OCI-M2 (cell line): Measurements from ENCODE around the gene TMEM79.
A peak's percentile ranks its signal among the peaks of the same experiment; 100 is the strongest.

Experiments used
- DNase-seq: peaks from one replicate; lab custom pipeline; 2025; ENCODE audit not compliant: unreplicated experiment; lab: John Stamatoyannopoulos, UW

The TMEM79 gene

GRCh38 chr1:156262461-156263287, 21.5 kb upstream of the TMEM79 start:
- no peak for DNase-seq

DNA sequence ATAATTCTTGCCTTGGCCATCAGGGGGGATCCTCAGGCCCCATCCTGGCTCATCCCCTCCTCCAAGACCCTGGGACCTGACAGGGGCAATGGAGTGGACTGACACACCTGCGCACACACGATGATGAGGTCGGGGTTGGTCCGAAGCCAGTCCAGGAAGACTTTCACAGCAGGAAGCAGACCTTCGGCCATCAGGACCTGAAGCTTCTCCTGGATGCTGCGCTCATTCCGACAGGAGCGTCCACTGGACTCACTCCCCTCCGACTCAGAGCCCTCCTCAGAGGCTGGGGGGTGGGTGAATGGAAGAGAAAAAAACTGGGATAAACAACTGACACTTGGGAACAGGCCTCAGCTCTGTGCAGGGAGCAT, 20.9 kb upstream of the TMEM79 start:
- DNase-seq: no peak

DNA sequence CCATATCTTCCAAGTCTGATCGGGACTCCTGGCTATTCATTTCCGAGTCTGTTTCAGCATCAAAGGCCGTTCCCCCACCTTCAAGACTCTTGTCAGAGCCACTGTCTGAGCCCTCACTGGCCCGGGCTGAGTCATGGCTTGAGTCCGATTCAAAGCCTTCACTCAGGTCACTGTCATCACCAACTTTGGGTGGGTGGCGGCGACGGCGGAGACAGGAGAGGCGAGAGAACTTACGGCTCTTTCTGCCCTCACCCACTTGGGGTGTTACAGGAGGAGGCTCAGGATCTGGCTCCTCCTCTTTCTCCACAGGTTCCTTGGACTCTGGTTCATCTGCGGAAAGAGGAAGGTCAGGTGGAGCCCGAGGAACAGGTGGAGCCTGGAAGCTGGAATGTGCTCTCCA, 18.1 kb upstream of the TMEM79 start:
- DNase-seq: no peak

- DNase-seq: no peak
These were observed 15.8 kb upstream of the TMEM79 start for GRCh38 chr1:156268336-156268735.

GRCh38 chr1:156270314-156270713, 13.8 kb upstream of the TMEM79 start:
- no peak for DNase-seq

DNA sequence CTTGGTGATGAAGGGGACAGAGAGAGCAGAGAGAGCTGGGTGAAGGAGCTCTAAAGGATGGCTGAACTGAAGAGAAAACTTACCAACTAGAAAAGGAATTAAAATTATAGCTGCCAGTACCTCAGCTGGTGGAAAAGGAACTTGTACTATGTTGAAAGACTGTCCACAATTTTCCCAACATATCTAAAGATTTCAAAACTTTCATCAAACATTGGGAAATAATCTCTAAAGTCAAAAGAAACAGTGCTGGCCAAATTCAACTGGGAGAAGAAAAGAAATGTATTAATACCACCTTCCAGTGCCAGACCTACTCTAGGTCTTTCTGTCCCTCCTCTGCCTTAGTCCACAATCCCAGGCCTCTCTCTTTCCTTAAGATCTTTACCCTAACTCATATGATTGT, 7.6 kb upstream of the TMEM79 start:
- no peak for DNase-seq

DNA sequence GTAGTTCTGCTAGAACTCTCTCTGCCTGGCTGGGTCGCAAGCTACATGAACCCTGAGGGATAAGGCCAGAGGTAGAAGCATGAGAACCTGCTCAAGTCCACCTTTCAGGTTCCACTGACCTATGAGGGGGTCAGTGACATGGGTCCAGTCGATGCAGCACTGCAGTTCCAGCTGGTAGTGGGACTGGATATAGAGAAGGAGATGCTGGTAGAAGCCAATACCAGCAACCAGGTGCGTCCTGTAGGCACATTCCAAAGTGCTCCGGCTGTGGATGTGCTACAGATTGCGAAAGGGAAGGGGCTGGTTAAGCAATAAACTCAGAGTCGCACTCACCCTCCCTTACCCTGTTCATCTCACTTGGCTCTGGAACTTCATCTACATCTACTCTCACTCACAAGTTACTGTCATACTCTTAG, 7.2 kb upstream of the TMEM79 start:
- no peak for DNase-seq

DNA sequence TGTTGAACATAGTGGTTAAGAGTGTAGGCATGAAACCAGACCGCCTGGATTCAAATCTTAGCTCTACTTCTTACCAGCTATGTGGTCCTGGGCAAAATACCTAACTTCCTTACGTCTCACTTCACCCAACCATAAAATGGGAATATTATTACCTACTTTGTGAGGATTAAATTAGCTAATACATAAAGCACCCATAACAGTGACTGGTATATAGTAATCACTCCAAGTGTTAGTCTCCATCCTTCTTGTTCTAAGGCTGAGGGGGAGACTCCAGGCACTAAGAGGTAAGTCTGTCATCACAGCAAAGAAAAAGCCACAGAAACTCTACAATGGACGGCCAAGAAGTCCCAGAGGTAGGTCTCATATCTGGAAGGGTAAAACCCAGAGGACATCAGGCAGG, 4.3 kb upstream of the TMEM79 start:
- no peak for DNase-seq

GRCh38 chr1:156281281-156281680, 2.8 kb upstream of the TMEM79 start:
- peak; percentile 11 for DNase-seq

DNA sequence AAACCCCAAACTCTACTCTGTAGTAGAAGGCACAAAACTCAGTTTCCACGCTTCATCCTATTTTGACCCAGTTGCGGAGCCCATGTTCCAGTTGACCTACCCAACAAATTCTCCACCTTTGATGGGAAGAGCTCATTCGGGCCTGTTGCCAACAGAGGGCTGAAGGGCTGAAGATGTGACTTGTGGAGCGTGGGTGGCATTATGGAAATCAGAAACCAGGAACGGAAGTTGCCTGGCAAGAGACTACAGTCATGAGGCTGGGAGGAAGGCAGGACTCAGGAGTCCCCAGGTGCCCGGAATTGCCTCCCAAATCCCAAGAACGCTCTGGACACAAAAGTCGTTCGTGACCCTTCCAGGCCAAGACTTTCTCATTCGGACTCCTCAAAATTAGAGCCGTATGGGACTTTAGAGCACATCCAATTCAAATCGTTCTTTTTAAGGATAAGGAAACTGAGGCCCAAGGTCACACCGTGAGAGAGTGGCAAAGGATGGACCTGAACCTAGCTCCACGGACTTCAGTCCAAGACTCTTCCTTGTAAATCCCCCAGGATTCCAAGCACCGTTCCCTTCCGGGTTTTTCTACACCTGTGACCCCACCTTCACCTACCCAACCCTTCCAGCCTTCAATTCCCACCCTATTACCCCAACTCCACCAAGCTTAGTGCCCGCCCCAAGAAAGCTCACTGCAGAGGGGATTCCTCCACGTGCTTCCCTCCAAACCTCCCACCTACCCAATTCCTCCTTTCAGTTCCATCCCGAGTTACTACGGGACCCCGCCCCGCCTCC, 2.2 kb upstream of the TMEM79 start:
- no peak for DNase-seq

DNA sequence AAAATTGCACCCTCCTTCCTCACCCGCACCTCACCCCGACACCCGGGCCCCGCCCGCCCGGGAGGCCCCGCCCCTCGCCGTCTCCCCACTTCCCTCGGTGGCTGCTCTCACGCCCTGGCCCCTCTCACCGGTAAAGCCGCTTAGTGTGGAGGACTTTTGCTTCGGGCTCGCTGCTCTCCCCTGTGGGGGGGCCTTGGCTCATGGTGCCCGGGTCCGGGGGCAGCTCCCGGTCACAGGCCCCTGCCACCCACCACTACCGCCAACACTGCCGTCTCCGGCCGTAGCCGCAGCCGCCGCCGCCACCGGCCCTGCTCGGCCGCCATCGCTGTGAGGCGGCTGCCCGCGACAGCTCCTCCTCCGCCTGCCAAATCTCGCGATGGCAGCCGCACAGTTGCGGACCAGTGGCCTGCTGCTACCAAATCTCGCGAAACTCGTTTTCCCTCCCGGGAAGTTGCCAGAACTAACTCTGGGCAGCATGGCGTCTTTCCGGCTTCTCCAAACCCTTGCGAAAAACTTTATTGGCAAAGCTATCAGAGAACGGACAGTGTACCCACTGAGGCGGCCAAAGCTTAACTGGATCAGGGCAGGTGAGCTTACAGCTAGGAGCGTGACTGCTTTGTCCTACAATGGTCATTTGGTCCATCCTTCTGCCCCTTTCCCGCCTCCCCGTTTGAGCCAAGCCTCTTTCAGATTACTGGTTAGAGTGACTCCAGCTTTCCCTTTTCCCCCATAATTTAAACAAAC, 1.5 kb upstream of the TMEM79 start, which contains the start of gene SMG5:
TSS of gene SMG5 (minus strand) at position 347 of the 744 bp plus-strand sequence. CDS start at position 202, 145 bp downstream.
- peak; percentile 76 for DNase-seq

- DNase-seq: no peak
These were observed 604 bp upstream of the TMEM79 start for GRCh38 chr1:156283521-156283920.

GRCh38 chr1:156284757-156285156, 632 bp downstream of the TMEM79 start:
- DNase-seq: no peak

DNA sequence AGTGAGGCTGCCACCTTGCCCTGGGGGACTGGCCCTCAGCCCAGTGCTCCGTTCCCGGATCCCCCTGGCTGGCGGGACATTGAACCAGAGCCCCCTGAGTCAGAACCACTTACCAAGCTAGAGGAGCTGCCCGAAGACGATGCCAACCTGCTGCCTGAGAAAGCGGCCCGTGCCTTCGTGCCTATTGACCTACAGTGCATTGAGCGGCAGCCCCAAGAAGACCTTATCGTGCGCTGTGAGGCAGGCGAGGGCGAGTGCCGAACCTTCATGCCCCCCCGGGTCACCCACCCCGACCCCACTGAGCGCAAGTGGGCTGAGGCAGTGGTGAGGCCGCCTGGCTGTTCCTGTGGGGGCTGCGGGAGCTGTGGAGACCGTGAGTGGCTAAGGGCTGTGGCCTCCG, 1.3 kb downstream of the TMEM79 start:
- no peak for DNase-seq

GRCh38 chr1:156286061-156286460, 1.9 kb downstream of the TMEM79 start:
- no peak for DNase-seq

DNA sequence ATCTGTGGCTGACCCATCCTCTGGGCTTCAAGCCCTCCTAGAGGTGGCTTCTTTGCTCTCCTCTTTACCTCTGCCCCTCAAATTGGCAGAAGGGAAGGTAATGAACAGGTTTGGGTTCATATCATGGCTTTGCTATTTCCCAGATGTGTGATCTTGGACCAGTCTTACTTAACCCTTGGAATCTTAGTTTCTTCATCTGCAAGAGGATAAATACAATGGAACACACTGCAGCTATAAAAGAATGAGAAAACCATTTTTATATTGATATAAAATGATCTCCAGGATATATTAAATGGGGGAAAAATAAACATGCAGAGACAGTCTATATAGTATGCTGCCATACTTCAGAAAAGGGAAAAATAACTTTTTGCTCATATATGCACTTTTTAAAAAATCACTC, 5.7 kb downstream of the TMEM79 start:
- no peak for DNase-seq

GRCh38 chr1:156291226-156292061, 7.3 kb downstream of the TMEM79 start:
- DNase-seq: no peak

- DNase-seq: no peak
These were observed 8.9 kb downstream of the TMEM79 start for GRCh38 chr1:156293098-156293434.

- DNase-seq: no peak
These were observed 9.8 kb downstream of the TMEM79 start for GRCh38 chr1:156293895-156294294.

DNA sequence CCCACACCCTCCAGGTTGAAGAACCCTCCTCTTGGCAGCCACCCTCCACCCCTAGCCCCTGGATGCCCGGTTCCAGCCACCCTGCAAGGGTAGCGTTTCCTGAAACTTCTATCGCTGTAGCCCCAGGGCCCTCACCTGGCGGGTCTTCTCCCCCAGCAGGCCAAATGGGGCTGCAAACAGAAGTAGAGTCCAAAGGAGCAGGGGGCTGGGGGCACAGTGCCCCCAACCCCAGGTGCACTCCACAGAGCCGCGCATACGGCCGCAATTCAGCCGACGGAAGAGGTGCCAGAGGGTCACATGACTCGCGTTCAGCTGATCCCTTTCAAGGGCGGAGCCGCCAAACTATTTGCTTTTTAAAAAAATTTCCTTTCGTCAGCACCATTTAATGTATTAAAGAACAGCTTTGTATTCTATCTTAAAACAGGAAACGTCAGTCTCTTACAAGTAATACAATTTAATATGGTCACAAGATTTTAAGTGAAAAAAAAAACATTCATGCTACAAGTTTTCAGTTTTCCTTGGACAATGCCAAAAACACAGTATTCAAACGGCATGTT, 11.3 kb downstream of the TMEM79 start, which contains the start of gene GLMP:
TSS of gene GLMP (minus strand) at position 289 of the 557 bp plus-strand sequence. CDS start at position 255, 34 bp downstream.
- DNase-seq: no peak
